ENCODE data around the gene RFT1.

GRCh38 chr3:53111822-53112221, 18.4 kb downstream of the RFT1 start:
- TF ChIP-seq, protein P1, sequence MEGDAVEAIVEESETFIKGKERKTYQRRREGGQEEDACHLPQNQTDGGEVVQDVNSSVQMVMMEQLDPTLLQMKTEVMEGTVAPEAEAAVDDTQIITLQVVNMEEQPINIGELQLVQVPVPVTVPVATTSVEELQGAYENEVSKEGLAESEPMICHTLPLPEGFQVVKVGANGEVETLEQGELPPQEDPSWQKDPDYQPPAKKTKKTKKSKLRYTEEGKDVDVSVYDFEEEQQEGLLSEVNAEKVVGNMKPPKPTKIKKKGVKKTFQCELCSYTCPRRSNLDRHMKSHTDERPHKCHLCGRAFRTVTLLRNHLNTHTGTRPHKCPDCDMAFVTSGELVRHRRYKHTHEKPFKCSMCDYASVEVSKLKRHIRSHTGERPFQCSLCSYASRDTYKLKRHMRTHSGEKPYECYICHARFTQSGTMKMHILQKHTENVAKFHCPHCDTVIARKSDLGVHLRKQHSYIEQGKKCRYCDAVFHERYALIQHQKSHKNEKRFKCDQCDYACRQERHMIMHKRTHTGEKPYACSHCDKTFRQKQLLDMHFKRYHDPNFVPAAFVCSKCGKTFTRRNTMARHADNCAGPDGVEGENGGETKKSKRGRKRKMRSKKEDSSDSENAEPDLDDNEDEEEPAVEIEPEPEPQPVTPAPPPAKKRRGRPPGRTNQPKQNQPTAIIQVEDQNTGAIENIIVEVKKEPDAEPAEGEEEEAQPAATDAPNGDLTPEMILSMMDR (IDR thresholded peaks at IDR 0.05; ENCODE audit: low read depth, low read length) = no peak
- TF ChIP-seq EZH2phosphoT487 (IDR thresholded peaks at IDR 0.05; ENCODE audit: low read depth) = no peak

Data from OCI-LY3 (cell line).